NCI-H2196 treated with DMSO at 0.1 percent for 48 hours (cell line): ENCODE data around the gene SCUBE1.
"Not testable (repeated sequence)": the region's sequence is repeated elsewhere in the genome, so short reads cannot be mapped to it uniquely, and the experiment has no call there.

Experiments used
- DNase-seq: peaks from one replicate; lab custom pipeline; 2025; ENCODE audit not compliant: unreplicated experiment; lab: John Stamatoyannopoulos, UW

Gene SCUBE1

DNA sequence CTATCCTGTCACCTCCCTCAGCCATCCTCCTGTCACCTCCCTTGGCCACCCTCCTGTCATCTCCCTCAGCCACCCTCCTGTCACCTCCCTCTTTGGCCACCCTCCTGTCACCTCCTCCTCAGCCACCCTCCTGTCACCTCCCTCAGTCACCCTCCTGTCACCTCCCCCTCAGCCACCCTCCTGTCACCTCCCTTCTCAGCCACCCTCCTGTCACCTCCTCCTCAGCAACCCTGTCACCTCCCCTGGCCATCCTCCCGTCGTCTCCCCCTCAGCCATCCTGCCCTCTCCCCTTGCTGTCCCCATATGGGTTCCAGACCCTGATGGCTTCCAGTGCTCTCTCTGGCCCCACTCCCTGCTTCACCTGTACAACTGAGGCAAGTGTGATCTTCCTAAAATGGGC lies 61.8 kb downstream of the SCUBE1 start:
- DNase-seq = no peak

DNA sequence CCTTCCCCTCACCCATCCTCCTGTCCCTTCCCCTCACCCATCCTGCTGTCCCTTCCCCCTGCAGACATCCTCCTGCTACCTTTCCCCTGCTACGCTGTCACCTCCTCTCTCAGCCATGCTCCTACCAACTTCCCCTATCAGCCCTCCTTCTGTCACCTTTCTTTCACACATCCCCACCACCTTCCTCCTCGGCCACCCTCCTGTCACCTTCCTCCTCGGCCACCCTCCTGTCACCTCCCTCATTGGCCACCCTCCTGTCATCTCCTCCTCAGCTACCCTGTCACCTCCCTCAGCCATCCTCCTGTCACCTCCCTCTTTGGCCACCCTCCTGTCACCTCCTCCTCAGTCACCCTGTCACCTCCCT lies 62.7 kb downstream of the SCUBE1 start:
- not testable (repeated sequence) for DNase-seq

DNA sequence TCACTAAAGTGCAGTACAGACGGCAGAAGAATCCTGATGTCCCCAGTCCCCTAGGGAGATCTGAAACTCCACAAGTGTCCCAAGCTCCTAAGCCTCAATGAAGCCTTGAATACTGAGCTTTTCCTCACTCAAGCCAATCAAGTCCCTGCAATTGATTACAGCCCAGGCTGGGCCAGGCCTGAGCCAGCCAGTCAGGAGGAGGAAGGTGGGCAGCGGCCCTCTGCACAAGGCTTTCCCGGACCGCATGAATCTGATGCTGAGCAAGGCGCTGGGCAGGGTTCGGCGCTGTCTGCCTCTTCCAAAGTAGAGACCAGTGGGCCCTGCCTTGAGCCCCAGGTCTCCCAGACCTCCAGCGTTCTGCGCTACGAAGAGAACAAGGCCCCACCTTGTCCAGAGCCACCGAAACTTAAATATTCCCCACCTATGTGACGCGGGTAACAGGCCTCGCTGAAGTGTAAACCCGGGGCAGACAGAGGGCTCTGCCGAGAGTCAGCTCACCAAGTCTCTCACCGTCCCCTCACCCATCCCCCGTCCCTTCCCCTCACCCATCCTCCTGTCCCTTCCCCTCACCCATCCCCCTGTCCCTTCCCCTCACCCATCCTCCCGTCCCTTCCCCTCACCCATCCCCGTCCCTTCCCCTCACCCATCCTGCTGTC lies 63.2 kb downstream of the SCUBE1 start:
- no peak for DNase-seq

DNA sequence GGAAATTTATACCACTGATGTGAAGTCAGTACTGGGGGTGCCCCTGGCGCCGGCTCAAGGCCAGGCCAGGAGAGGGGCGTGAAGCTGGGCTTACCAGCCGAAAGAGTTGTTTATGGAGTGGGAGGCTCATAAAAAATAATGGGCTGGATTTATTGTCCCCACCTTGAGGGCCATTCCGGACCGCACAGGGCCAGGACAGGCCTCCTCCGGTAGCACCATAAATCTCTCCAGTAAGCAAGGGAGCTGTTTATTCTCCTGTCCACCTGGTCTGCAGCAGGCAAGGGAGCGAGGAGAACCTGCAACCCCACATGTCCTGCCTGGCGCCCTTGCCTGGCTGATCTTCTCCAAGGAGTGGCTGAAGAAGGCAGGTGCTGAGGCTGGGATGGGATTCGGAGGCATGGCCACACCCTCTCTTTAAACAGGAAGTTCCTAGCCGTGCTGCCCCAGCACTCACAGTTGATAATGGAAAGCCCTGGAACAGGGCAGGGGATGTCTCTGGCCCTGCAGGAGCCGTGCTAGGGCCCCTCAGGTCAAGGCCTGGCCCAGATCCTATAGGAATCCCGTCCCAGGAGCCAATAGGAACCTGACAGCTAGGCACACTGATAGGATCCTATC lies 65.1 kb downstream of the SCUBE1 start:
- DNase-seq = peak; percentile 13

DNA sequence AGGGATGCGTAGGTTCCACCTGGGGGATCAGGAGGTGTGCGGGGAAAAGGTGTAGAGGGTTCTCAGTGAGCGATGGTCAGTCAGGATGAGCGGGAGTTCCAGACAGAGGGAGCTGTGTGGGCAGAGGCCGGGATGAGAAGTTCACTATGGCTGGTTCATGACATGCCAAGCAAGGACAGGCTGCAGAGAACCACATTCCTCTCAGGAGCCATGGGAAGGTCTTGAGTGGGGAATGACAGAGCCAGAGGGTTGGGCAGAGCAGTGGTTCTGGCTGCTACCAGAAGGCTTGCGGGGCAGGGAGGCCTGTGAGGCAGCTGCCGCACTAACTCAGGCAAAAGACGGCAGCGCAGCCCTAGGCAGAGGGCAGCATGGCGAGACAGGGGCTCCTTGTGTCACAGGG lies 66.1 kb downstream of the SCUBE1 start:
- DNase-seq = no peak

DNA sequence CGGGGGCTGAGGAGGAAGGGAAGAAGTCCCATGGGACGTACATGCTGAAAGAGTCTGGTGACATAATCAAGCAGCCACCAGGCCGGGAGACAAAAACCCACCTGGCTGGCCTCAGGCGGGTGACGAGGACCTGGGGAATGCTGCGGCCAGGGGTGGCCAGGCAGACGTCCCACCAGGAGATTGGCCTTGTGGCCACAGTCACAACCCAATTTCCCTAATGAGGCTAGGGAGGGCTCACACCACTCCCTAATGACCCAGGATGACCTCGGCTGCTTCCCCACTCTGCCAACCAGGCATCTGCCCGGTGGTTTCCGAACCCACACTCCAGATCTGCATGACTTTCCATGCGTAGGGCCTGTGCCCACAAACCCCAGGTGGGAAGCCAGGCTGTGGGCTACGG lies 66.9 kb downstream of the SCUBE1 start:
- DNase-seq = no peak

DNA sequence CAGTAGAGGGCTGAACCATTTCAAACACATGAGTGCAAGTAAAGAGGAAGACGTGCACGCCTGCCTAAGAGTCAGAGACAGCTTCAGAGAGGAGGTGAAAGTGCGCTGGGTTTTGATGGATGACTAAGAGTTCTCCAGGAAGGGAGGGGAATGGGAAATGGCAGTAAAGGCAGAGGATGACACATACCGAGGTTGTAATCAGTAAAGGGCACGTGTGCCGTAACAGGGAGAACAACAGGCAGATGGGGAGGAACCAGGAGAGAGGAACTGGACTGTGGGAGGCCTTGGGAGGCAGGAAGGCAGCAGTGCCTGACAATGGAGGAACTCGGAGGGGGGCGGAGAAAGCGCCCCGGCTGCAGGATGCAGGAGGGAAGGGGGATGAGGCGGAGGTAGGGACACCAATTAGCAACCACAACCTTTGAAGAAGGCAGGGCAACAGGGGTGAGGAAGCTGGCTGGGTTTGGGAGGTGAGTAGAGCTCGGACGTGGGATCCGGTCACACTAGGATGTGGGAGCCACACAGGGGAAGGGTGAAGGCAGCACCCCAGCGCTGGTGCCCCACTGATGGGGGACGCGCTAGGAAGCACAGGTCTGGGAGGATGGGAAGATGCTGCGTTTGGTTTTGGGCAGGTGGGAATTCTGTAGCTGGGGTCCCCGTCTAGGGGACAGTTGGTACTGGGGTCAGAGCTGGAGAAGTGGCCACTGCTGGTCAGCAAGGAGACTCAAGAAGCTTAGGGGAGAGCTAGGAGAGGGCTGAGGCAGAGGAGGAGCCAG lies 67.4 kb downstream of the SCUBE1 start:
- no peak for DNase-seq

DNA sequence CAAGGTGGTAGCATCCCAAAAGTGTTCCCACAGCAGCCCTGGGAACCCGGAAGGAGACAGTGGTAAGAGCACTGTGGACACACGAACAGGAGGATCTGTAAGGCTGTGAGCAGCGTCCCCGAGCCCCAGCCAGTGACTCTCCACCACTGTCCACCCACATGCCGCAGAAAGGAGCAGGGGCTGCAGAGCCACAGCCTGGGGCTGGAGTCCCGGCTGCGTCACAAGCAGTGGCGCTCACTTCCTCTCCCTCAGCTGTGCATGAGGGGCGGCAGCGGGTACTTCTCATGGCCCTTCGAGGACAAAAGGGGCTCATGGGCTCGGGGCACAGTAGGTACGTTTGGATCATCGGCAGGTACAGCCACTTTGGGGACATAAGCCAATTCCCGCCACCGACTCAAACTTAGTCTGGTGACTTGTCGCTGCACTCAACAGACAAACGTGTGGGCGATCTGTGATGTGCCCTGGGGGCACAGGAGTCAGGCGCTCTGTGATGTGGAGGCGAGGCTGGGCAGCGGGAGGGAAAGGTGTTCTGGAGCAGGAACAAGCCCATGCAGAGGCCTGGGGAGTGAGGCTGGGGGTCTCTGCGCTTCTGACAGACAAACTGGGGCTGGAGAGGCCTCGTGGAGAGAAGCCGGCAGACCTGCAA lies 68.5 kb downstream of the SCUBE1 start:
- no peak for DNase-seq

DNA sequence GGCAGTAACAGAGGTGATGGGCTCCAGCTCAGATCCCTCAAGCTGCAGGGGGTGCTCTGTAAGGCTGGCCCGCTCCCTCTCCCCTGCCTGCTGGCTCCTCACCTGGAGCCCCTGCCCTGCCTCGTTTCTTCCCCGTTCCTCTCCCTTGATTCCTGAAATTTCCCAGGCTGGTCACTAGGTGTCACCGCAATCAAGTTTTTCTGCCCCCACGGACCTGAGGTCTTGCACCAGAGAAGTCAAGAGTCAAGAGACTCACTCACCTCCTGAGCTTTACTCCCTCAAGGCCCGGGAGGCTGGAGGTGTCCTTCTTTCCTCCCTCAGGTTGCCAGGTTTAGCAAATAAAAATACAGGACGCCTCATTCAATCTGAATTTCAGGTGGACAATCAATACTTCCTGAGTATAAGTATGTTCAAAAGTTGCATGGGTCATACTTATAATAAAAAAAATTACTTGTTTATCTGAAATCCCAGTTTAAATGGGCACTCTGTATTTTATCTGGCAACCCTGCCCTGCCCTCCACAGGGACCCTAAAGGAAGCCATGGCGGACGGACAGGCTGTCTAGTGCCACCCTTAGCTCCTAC lies 69.2 kb downstream of the SCUBE1 start:
- peak; percentile 54 for DNase-seq

DNA sequence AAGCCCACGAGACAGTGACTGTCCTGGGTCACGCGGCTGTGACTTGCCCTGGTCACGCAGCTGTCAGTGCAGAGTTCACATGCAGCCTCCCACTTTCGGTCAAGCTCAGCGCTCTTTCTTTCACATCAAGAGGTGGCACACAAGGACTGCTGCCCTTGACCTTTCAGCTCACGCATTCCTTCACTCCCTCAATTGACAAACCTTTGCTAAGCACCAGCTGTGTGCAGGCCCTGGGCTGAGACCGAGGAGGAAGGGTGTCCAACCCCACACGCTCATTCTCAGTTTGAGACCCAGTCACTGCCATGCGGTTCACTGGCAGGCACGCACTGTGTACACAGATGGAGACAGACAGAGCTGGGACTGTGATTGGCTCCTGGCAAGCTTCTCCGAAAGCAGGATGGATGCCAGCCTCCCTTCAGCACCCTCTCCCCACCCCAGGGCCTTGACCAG lies 70.3 kb downstream of the SCUBE1 start:
- no peak for DNase-seq

DNA sequence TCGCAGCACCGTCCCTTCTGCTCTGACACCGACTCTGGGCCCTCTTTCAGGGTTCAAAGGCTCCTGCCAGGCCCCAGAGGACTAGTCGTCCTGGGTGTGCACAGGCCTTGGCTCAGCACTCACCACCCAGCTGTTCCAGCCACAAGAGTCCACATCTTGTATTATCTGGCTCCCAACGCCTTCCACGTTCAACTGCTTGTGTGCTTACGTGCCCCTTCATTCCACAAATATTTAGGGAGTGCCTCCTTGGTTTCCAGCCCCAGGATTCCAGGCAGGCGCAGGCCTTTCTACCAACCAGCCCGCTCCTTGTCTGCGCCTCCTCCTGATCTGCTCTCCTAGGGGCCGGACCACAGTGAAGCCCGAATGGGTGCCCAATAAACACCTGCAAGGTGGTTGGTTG lies 70.9 kb downstream of the SCUBE1 start:
- DNase-seq = no peak

DNA sequence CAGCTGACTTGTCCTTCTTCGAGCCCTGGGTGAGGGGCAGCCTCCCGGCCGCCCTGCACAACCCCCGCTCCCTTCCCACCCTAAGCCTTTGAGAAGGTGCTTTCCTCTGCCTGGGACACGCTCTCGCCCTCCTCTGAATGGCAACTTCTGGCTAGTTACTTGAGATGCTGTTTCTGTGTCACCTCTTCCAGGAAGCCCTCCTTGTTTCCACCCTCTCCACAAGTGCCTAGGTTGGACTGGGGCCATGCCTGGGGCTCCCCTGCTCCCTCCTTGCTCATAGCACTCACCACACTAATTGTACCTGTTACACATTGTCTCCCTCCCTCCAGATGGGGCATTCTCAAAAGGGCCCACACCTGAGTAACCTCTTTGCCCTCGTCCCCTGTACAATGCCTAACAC lies 72.2 kb downstream of the SCUBE1 start:
- no peak for DNase-seq

DNA sequence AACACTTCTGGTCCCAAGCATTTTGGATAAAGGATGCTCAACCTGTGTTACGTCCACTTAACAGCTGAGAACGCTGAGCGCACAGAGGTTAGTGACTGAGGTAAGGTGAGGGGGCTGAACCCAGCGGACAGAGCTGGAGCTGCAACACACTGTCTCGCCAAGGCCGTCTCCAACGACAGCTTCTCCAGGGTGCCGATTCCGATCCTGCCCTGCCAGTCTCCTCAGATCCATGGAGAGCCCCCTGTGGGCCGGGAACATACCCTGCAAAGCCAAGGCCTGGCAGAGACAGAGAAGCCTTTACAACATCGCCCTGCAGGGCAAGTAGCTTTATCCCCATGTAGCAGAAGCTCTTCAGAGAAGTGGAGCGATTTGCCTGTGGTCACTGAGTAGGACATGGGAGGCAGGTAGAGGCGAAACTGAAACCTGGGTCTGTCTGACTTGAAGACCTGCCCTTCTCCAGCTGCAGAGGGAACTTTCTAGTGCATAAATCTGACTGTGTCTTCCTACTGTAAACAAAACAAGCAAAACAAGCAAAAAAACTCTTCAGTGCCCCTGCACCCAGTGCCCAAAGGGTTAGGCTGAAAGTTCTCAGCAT lies 72.8 kb downstream of the SCUBE1 start:
- no peak for DNase-seq

DNA sequence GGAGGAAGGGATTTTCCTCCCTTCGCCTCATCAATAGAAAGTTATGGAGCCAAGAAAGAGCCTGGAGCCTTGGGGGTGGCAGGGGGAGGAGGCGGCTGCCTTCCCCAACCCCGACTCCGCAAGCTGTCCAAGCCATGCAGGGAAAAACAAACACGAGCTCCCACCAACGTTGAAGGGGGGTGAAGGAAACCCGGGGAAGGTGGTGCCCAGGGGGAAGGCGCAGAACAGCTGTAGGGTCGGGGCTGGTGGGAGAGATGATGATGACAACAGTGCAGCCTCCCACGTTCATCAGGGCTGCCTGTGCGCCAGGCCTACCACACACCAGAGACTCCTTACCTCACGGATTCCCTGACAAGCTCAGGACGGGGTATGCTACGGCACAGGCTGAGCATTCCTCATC lies 73.5 kb downstream of the SCUBE1 start:
- DNase-seq = no peak

DNA sequence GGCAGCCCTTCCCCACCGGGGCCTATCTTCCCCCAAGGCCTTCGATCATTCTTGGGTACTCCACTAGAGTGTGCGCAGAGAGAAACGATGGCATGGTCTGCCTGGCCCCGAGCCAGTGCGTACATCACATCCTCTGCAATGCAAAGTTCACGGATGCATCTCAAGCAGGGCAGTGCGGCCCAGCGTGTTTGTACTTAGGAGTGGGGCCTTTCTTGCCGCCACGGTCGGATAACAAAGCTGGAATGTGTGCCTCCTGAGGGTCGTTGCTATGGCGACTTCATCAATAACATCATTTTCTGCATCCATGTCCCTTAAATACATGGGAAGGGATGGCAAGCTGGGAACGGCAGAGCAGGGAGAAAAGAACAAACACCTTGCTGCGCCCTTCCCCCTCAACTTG lies 73.9 kb downstream of the SCUBE1 start:
- DNase-seq = no peak

DNA sequence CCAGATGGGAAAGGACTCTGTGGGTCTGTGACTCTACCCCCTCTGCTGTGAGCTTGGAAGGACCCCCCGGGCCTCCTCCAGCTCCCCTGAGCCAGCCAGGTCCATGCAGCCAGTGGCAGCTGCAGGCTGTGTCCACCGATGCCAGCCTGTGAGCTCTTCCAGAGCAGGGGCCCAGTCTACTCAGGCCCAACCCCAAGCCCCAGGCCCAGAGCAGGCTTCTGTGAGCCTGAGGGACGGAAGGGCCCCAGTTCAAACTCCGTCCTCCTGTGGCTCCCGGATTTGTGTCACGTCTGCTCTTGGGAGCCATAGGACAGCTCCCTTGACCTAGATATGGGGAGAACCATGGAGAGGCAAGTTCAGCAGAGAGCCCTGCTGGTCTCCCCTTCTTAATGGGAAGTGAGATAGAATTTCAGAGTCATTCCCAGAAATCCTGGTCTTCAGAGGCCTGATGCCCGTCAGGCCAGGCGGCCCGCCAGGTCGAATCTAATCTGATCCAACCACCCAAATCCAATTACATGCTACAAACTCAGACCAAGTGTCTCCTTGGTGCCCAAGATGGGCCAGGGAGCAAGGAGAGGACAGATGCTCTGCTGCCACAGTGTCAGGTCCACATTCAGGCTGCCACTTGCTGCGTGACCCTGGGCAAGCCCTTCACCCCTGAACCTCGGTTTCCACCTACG lies 75.1 kb downstream of the SCUBE1 start:
- no peak for DNase-seq

DNA sequence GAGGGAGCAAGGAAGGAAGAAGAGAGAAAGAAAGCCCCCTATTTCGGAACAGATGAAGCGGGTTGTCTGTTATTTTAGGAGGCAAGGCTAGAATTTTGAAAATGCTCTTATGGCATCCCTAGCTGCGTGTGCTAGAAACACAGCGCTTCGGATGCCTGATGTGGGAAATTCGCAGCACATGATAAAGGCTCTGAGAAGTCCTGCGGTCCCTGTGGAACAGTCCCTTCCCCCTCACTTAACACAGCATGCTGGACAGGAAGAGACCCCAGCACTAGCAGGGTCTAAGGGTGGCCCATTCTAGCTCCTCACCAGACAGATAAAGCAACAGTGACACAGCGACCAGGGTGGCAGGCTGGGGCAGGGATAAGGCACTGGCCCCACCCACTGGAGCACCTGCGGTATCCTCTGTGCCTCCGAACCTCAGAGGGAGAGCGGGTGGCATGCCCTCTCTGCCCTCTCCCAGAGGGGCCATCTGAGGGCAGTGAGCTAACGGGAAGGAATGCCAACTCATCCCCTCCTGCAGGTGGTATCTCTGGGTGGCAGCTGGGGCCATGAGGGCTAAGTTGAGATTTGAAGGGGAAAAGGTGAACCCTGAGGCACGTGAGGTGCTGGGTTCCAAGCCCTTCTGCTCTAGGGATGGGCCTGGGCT lies 75.7 kb downstream of the SCUBE1 start:
- no peak for DNase-seq

DNA sequence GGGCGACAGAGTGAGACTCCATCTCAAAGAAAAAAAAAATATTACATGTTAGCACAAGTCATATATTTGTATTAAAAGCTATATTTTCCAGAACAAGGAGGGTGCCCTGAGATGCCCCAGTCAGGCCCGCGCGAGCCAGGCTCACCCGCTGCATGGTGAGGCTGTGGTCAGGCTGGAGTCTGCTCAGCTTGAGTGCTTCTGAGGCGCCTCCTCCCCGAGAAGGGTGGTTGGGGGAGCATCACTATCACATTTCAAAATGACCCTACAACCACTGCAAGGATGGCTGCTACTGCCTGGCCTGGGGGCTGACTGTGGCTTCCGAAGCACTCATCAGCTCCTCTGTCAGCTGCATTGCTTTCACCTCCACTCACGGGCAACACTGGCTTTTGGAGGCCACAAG lies 77.1 kb downstream of the SCUBE1 start:
- no peak for DNase-seq

DNA sequence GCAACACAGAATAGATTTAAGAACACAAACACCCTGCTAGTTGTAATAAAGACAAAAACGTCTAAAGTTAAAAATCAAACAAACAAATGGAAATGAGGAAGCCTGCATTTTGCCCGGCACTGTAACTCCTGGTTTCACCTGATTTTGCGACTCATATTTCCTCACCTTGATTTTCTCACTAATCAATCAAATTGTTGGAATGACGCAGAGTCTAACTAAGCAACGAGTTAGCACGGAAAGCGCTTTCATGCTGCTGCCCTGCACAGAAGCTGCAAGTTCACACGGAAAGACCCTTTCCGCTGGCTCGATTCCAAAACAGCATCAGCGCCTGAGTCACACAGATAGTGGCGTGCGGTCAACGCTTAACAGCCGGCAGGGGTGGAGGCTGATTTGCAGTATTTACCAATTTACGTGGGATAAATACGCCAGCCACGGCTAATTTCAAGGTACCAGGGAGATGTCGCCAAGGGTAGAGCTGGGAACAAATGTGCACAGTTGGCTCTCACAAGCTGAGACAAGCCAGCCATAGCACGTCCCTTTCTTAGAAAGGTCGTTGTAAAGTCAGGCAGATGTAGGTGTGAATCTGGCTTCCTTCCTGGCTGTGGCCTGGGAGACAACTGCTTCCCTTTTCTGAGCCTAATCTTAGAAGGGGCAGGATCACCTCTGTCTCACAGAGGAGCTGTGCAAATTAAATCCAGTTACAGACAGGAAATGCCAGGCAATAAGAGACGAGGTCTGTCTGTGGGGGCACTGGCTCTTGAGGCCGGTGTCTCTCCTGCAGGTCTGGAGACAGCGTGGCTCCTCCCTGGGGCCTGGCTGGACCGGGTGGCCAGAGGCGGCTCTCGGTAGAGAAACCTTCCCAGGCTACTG lies 79.3 kb downstream of the SCUBE1 start:
- DNase-seq = no peak
